SW480 (cell line): ENCODE data around the gene ZC3H15.

Experiments
- DNase-seq: peaks from one replicate; pipeline ENCODE4 v3.0.0-alpha.2; 2016; ENCODE audit warnings: low spot score

The ZC3H15 gene

GRCh38 chr2:186543561-186544131 lies 57.6 kb downstream of the ZC3H15 start:
- no peak for DNase-seq

GRCh38 chr2:186544255-186544675 lies 58.2 kb downstream of the ZC3H15 start:
- peak; percentile 45 for DNase-seq

- no peak for DNase-seq
Measured at GRCh38 chr2:186546846-186547245, 60.8 kb downstream of the ZC3H15 start.

GRCh38 chr2:186551323-186552050 lies 65.4 kb downstream of the ZC3H15 start:
- no peak for DNase-seq

GRCh38 chr2:186554429-186554828 lies 68.4 kb downstream of the ZC3H15 start:
- DNase-seq, result no peak

GRCh38 chr2:186554850-186555671 lies 69.0 kb downstream of the ZC3H15 start:
- DNase-seq, result no peak

- no peak for DNase-seq
Measured at GRCh38 chr2:186558512-186559276, 72.6 kb downstream of the ZC3H15 start.
